KBM-7 (cell line): Measurements from ENCODE around the gene DNPEP.

Experiments
- DNase-seq: peaks from one replicate; pipeline ENCODE4 v3.0.0-alpha.2; 2015
- in situ Hi-C: fragments of 300-500 bp; cut with MboI; formaldehyde crosslinking; loops from 2 replicates; pipeline ENCODE4 v1.14.3; 2020; ENCODE audit warnings: low sequenced_read_pairs, low pct_unique_long_range_greater_than_20kb, mixed read lengths

The DNPEP gene

DNA sequence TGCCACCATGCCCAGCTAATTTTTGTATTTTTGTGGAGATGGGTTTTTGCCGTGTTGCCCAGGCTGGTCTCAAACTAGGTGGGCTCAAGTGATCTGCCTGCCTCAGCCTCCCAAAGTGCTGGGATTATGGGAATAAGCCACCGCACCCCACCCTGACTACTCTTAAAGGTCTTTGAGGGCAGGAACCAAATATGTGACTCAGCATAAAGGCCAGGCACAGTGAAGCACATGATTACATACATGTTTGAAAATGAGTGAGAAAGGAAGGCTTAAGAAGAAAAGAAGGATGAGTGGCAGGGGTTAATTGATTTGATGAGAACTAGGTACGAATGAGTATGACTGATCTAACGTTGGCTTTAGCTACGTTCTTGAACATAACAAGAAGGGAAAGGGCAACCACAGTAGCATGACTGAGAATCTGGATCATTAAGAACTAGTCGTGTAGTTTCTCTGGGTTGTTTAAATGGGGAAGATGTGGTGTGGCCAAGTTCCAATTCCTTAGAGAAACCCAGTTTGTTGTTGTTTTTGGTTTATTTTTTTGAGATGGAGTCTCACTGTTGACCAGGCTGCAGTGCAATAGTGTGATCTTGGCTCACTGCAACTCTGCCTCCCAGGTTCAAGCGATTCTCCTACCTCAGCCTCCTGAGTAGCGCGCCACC lies 61.9 kb downstream of the DNPEP start:
- in situ Hi-C loops, result no loop called here
- DNase-seq, result no peak

DNA sequence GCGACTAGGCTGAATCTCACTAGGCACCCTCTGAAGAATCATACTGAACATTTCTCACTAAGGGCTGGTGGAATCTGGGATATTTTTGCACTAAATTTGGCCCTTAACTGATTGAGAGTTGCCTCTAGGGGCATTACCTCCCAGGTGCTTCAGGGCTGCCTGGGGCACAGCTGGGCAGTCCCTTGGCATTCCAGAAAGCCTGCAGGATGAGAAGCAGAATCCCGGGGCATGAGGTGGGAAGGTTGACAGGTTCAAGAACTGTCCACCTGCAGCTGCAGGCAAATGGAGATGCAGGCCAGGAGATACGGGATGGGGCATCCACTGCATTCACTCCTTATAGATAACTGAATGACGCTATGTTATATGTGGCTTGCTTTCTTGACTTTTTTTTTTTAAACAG lies 62.6 kb downstream of the DNPEP start:
- DNase-seq, result no peak
- in situ Hi-C loops, result no loop called here

DNA sequence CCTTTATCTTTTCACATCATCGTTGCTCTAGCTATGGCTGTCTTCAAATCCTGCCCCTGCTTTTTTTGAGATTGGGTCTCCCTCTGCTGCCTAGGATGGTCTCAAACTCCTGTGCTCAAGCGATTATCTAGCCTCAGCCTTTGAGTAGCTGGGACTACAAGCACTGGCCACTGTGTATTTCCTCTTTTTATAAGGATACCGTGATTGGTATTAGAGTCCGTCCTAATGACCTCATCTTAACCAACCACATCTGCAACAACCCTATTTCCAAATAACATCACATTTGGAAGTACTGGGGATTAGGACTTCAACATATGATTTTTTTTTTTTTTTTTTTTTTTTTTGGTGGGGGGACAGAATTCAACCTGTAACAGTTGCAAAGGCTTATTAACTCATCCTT lies 64.3 kb downstream of the DNPEP start:
- in situ Hi-C loops, result no loop called here
- no peak for DNase-seq
